Stimulated activated CD4-positive, alpha-beta T cell treated with anti-CD3 and anti-CD28 coated beads, Interleukin-4, amount 100 ng/mL, for 4 hours (primary cell): Measurements from ENCODE around the gene ADCY10.
"Not testable (repeated sequence)": the region's sequence is repeated elsewhere in the genome, so short reads cannot be mapped to it uniquely, and the experiment has no call there.

Experiments
- DNase-seq, 2 experiments: peaks; one replicate each; pipeline ENCODE4 v3.0.0-alpha.2; 2020

Gene ADCY10

DNA sequence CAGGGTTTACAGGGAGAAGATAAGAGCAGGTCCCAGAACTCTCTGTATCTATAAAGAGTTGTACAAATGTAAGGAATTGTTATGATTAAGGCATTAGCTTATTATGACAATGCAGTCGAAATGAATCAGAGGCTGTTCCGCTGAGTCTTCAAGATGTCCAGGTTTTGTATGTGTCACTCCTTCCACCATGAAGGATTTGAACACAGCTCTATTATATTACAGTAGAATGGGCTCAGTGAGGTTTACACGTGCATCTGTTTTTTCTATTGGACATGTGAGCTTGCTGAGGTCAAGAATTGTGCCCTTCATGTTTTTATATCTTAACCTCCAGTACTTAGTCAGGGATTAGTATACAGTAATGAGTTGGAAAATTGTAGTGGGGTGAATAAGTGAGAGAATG is 105.8 kb downstream of the ADCY10 start:
- DNase-seq, result no peak

DNA sequence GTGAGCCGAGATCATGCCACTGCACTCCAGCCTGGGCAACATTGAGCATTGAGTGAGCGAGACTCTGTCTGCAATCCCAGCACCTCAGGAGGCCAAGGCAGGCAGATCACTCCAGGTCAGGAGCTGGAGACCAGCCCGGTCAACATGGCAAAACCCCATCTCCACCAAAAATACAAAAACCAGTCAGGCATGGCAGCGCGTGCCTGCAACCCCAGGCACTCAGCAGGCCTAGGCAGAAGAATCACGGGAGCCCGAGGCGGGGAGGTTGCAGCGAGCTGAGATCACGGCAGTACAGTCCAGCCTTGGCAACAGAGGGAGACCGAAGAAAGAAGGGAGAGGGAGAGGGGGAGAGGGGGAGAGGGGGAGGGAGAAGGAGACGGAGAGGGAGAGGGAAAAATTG is 107.3 kb downstream of the ADCY10 start:
- DNase-seq, result not testable (repeated sequence)

DNA sequence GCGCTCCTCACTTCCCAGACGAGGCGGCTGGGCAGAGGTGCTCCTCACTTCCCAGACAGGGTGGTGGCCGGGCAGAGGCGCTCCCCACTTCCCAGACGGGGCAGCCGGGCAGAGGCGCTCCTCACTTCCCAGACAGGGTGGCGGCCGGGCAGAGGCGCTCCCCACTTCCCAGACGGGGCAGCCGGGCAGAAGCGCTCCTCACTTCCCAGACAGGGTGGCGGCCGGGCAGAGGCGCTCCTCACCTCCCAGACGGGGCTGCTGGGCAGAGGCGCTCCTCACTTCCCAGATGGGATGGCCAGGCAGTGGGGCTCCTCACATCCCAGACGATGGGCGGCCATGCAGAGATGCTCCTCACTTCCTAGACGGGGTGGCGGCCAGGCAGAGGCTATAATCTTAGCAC is 107.7 kb downstream of the ADCY10 start:
- DNase-seq, result not testable (repeated sequence)

DNA sequence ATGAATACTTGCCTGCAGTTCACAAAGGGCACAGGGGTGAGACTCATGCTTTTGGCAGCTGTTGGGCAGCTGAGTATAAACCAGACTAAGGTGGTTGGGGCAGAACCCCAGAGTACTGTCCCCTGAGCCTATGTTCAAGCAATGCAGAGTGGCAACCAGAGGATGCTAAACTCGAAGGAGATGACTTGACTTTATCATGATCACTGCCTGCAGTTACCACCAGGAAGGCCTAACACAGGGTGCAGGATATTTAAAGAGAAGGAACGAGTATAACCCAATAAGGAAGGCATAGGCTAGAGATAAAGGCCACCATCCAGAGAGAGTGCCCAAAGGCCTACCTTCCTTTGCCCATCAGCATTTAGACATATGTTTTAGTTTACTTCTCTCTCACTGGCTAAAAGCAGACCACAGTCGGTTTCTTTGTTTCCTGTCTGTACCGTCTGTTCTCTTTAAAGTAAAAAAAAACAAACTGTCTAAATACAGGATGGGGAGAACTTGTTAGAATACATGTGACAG is 108.8 kb downstream of the ADCY10 start:
- no peak for DNase-seq

DNA sequence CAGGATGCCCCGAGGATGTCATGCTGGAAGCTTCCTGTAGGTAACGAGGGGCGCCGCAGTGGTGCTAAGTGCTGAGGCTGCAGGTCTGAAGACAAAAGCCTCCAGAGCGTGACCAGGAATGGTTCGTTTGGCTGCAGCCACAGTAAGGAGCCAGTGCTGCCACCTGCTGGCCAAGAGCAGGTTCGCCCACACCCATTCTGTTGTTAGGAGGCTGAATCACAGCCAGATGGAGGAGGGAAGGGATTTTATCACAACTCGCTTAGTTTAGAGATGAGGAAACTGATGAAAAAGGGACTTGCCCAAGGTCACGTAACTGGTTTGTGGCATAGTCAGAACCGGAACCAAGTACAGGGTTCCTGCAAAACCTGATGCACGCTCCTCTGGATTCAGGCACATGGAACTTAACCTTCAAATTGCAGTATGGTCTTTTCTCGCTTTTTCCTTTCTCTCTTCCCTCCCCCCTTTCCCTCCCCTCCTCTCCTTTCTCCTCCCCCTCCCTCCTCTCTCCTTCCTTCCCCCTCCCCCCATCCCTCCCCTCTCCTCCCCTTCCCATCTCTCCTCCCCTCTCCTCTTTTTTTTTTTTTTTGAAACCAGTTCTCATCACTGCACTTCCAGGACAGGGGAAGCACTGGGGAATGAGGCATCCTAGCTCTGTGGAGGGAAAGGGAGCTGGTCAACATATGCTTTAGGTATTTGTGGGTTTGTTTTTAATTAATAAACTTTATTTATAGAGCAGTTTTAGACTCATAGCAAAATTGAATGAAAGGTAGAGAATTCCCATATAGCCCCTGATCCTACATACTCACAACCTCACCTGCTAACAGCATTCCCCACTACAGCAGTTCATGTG is 110.4 kb downstream of the ADCY10 start:
- peak; percentile 80 to 87 for DNase-seq

DNA sequence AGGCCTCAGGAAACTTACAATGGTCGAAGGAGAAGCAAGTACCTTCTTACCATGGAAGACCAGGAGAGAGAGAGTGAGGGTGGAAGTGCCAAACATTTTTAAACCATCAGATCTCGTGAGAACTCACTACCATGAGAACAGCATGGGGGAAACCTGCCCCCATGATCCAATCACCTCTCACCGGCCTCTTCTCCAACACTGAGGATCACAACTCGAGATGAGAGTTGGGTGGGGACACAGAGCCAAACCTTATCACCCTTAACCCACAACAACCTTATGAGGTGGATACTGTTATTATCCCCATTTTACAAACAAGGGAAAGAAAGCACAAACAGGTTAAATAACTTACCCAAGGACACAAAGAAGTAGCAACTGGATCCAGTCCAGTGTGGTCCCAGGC is 111.7 kb downstream of the ADCY10 start:
- DNase-seq, result no peak

DNA sequence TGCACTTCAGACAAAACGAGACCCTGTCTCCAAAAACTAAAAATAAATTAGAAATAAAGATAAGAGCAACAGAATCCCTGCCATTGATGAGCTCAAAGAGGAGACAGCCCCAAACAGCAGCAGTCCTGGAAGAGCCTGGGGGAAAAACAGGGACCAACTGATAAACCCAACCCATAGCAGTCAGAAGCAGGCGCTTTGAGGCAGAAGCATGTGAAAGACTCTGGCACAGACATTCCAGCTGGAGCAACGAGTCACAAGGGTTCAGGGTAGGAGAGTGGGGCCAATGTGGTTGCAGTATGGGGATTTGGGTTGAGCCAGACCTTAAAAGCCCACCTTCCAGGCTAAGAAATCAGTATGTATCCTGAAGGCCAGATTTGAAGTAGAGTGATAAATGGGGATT is 113.7 kb downstream of the ADCY10 start:
- DNase-seq, result no peak

DNA sequence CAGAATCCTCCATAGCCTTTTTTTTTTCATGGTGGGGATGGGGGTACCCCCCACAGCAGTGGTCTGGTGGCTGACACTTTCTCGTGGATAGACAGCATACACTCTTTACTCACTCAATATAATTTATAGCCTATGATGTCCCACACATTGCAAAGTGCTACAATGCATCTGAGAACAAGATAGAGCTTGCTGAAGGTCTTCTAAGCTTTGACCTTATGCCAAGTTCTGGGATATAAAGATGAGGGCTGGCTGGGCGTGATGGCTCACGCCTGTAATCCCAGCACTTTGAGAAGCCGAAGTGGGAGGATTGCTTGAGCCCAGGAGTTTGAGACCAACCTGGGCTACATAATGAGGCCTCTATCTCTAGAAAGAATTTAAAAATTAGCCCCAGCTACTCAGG is 114.2 kb downstream of the ADCY10 start:
- no peak for DNase-seq

DNA sequence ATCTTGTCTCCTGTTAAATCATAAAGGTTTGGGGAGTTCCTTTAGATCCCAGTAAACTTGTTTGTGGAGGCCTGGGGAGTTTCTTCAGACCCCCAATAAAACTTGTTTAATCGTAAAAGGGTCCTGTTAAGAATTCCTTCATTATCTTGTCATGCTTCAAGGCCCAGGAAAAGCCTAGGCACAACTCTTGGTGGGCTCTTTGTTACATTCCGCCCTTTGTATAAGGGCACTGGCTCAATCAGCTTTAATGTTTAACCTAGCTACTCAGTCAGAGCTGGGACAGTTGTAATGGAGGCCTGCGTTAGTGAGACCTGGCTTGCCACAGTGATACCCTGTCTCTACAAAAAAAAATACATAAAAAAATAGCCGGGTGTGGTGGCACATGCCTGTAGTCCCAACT is 115.0 kb downstream of the ADCY10 start:
- no peak for DNase-seq

DNA sequence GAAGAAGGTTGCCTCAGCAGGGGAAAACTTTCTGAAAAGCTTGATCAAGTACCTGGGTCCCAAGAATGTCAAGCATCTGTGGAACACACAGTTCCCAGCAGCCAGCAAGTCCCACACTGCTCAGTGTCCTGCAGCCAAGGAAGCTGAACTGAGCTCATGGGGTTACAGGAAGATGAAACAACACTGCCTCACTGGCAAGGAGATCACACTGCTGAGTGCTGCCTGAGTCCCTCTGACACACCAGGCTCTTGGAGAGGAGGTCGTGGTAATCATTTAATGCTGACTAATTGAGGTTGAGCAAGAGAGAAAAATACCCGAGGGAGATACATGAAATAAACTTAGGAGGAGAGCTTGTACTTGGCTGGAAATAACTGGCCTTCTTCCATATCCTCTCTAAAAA is 116.9 kb downstream of the ADCY10 start:
- no peak for DNase-seq

DNA sequence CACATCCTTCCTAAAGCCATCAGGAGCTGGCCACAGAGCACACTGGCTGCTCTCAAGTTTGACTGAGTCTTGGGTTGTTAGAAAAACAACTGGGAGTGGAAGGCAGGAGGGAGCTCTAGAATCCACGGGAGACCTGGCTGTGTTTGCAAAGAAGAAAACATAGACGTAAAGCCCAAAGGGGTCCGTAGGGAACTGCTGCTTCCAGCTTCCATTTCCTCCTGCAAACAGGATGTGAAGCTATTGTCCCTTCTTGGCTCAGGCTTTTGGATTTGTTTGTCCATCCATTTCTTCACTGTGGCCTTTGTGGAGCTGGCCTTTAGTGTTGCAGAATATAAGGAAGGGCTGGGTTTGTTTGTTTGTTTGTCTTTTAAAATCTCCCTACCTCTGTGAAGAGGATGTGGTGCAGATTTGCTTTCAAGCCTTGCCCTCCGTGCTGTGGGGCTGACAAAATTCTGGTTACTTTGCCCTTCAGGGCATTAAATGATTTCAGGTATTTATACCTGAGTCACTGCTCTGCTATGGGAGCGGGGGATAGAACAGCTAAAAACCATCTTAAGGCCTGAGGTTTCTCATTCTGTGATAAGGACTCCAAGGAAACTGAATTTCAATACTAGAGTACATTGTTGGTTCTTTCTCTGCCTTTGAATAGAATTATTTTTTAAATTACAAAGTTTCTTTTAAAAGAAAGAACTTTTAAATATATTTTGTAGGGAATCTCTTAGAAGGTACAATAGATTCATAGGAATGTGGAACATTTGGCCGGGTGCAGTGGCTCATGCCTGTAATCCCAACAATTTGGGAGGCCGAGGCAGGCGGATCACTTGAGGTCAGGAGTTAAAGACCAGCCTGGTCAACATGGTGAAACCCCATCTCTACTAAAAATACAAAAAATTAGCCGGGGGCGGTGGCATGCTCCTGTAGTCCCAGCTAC is 117.9 kb downstream of the ADCY10 start:
- no peak for DNase-seq

DNA sequence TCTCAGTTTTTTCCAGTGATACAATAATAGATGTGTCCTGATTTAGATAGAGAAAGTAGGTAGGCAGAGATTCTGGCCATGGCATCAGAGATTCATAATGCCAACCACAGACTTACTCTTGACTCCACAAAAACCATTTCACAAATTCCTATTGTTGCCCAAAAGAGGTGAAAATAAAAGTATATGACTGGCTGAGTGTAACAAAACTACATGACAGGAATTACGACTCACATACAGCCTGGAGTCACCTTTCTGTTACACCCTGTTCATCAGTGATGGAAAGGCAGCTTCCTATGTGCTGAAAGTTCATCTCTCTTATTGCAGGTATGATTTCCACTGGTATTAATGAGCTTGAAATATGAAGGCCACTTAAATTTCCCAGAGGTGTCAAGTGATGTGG is 119.9 kb downstream of the ADCY10 start:
- no peak for DNase-seq

DNA sequence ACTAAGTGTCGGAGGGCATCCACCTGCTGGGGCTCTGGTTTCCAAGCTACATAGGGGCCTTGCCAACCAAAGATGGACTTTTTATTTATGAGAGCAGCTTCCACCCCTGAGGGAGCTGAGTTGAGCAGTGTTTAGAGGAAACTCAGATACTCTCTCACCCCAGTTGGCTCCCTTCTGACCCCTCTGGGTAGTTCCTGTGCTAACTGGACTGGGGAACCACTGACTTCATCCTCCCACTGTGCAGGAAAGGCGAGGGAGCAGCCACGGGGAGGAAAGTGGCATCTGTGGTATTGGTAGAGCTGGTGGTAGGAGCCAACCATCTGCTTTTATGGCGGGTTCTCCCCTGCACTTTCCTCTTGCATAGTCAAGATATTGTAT is 121.8 kb downstream of the ADCY10 start:
- no peak for DNase-seq

DNA sequence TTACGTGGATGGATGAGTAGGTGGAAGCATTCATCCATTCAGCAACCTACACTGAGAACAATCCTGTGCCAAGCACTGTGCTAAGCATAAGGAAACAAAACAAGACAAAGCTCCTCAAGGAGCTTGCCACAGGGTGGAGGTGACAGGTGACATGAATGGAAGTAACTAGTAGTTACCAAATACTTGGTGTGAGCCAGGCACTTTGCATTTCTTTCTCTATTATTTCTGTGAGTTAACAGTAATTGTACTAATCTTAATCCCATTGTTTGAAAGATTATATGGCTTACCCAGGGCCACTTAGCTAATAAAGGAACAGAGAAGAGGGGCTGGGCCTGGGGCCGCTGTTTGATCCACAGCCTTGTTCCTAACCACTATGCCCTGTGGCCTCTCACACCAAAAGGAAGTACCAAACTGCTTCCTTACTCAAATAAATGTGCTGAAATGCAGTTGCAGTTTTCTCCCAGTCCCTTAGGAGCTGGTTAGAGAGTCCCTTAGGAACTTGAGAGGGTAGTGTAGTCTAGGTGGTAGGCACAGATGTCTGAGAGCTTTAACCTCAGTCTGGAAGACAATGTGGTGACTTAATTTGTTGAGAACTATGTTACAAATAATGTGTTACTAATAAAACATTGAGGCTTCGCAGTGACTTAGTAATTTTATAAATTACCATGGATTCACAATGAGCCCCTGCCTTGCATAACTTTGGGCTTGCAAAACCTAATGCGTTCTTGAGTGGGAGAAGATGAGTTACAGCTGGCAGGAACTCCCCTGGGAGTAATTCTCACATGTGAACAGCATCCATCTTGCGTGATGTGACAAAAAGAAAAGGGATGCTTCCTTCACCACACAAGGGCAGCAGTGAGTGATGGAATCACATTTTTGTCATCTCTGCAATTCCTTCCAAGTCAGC is 122.4 kb downstream of the ADCY10 start:
- no peak for DNase-seq

DNA sequence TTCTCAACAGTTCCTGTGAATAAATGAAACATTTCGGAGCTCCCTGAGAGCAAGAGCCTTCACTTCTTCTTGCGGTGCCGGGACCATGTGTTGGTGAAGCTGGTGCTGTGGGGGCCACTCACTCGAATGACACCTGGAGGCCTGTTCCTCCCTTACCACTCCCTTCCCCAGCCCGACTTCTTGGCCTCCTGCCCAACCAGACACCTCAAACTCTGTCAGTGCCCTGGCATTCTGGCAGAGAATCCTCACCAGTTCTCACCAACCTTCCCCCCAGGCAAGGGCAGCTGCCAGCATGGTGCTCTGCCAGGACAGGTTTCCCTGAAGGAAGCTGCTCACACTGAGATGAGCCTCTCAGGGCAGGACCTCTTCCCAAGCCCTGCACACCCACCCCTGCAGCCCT is 123.8 kb downstream of the ADCY10 start:
- no peak for DNase-seq

DNA sequence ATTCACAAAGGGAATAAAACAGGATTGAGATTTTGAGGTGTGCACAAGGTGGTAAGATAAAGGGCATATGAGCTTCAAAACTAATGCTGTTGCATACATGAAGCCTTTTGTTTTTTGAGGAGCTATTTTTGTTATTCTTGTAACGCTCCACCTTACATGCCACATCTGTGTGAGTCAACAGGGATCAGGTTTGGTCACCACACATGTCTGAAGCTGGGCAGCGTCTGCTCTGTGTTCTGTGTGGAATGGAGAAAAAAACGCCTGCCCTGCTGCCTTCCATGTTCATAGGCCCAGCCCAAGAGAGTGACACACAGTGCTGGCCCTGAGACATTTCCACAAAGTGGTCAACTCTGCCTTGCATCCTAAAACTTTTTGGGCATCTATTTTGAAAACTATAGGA is 124.4 kb downstream of the ADCY10 start:
- no peak for DNase-seq

DNA sequence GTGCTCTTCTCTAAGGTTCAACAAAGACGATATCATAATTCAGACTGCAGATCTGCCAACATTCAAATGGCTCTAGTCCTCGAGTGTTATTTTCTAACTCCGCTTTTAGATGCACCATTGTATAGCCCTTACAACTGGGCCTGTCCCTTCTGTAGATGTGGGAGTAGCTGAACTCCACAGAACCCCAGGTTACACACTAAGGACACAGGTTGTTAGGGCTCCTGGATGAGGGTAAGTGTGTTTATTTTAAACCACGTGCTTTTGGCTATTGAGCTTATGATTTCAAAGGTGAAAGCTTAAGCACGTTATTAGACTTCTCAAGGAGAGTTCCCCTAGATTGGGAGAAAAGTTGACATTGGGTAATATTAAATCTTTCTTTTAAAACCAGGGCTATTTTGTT is 127.4 kb downstream of the ADCY10 start:
- no peak for DNase-seq

DNA sequence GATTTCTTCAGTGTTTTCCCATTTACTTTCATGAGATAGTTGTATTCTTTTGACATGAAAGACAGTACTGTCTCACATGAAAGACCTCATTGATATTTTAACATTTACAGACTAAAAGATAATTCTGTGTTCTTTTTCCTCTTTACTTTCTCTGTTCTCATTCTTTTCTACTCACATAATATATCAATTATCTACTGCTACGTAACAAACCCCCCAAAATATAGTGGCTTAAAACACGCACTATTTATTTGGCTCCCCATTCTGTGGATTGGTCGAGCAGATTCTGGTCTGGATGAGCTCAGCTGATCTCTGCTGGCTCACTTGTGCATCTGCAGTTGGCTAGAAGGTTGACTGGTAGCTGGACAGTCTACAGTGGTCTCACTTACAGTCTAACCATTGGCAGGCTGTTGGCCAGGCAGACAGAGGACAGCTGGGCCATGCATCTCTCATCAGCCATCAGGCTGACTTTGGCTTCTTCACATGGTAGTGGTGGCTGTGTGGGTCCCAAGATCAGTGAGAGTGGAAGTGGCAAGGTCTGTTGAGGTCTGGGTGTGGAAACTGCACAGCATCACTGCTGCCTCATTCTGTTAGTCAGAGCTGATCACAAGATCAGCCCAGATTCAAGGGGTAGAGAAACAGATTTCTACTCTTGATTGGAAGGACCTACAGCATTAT is 128.9 kb downstream of the ADCY10 start:
- DNase-seq, result no peak

DNA sequence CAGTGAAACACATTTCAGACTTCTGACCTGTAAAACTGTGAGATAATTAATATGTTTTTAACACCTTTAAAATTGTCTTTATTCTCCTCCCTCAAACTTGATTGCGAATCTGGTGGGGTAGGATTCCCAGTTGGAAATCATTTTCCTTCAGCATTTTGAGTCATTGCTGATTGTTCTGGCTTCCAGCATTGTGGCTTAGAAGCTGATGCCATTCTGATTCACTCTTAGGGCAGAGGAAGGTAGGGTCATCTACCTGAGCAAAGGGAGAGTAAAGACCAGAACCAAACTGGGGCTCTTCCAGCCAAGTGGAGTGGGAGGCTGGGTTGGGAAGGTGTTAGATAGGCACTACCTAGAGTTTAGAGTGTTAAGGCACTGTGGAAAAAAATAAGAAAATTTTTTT is 131.0 kb downstream of the ADCY10 start:
- DNase-seq, result no peak

DNA sequence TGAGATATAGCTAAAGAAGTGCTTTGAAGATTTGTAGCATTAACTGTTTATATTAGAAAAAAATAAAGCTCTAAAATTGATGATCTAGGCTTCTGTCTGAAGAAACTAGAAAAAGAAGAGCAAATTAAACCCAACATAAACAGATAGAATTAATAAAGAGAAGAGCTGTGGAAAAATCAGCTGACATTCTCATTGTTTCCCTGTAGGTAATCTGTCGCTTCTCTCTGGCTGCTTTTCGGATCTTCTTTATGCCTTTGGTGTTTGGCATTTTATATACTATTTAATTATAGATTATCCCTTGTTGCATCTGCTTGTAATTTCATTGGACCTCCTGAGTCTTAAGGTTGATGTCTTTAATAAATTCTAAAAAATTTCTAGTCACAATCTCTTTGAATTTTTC is 132.4 kb downstream of the ADCY10 start:
- no peak for DNase-seq

DNA sequence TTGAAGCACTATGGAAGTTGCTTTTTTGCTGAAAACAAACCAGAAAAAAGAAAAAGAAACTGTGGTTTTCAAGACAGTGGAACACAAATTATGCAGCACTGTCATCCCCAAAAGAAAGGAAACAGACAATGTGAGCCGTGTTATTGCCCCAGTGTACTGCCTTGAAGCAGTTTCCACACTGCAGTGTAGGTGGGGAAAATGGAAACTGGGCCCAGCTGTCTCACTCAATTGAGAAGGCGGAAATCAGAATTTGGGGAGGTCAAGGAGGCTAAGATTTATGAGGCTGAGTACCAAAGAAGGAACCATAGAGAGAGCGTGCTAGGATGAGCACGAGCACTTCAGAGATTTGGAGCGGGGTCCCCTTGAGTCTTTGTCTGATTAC is 136.7 kb downstream of the ADCY10 start:
- DNase-seq, result no peak

DNA sequence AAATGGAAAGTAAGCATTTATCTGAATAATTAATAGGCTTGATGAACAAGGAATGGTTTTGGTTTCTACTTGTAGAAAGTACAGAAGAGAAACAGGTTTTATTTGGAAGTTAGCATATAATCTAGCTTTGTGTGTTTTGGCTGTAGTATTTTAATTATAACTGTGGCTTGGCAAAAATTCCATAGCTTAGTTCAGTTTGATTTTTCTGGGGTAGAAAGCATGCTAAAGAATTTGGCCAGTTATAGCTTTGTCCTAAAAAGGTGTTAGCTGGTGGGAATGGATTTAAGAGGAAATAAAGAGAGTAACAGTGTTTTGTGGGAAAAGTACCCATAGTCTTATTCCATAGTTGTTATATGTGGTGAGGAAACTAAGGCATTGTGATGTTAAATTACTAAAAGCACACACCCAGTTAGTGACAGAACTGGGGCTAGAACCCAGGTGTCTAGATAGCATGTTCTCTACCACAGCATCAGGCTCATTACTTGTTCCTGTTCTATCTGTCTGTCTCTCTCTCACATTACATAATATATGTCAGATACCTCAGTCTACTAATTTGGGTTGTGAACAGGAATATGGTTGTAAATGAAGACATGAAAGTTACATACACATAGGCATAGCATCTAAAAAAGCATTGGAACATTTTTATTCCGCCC is 137.2 kb downstream of the ADCY10 start:
- DNase-seq, result no peak
